OCI-LY7 (cell line): Measurements from ENCODE around the gene PSAP.

Experiments used
- EZH2phosphoT487 ChIP-seq: fragments of 200-600 bp; sonication (generic); IDR thresholded peaks from 2 replicates; pipeline ENCODE4 v1.6.1; 2018; ENCODE audit warnings: low read depth, borderline replicate concordance, mild to moderate bottlenecking, mixed run types, antibody characterized with exemption, low read length, moderate library complexity, mixed read lengths
- TF ChIP-seq, protein P1 (sequence below): fragments of 200-600 bp; sonication (generic); conservative IDR thresholded peaks from 2 replicates; pipeline ENCODE4 v1.5.1; 2014; ENCODE audit warnings: mild to moderate bottlenecking, antibody characterized with exemption, low read length, moderate library complexity, mixed read lengths

DNA sequence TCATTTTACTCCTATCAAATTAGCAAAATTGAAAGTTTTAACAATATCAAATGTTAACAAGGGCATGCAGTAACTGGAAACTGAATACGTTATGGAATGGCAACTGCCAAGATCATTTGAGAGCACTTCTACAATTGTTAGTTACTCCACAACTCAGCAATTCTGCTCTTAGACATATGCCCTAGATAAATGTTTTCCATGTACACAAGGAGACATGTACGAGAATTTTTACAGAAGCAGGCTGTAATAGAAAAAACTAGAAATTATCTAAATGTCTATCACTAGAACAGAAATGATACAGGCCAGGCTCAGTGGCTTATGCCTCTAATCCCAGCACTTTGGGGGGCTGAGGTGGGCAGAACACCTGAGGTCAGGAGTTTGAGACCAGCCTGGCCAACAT lies 7.0 kb downstream of the PSAP start:
- TF ChIP-seq, protein P1, sequence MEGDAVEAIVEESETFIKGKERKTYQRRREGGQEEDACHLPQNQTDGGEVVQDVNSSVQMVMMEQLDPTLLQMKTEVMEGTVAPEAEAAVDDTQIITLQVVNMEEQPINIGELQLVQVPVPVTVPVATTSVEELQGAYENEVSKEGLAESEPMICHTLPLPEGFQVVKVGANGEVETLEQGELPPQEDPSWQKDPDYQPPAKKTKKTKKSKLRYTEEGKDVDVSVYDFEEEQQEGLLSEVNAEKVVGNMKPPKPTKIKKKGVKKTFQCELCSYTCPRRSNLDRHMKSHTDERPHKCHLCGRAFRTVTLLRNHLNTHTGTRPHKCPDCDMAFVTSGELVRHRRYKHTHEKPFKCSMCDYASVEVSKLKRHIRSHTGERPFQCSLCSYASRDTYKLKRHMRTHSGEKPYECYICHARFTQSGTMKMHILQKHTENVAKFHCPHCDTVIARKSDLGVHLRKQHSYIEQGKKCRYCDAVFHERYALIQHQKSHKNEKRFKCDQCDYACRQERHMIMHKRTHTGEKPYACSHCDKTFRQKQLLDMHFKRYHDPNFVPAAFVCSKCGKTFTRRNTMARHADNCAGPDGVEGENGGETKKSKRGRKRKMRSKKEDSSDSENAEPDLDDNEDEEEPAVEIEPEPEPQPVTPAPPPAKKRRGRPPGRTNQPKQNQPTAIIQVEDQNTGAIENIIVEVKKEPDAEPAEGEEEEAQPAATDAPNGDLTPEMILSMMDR = no peak
- no peak for TF ChIP-seq EZH2phosphoT487
